Gastroesophageal sphincter (tissue), 3 donors: Measurements from ENCODE around the gene NCR3LG1.

ENCODE experiments used
- CTCF ChIP-seq, 4 experiments: fragments of 200-600 bp in 2 of 4; fragments of 450-650 bp in 2 of 4; sonication (generic) in 1 of 4; IDR thresholded peaks; one replicate each; pipeline ENCODE4 v1.5.1; 2017 to 2019; ENCODE audit warnings: antibody characterized with exemption in 4 of 4, mild to moderate bottlenecking in 2 of 4, moderate library complexity in 2 of 4
- POLR2AphosphoS5 ChIP-seq: sonication (generic); formaldehyde crosslinking; IDR thresholded peaks from one replicate; pipeline ENCODE4 v1.6.1; 2017; ENCODE audit warnings: antibody characterized with exemption

DNA sequence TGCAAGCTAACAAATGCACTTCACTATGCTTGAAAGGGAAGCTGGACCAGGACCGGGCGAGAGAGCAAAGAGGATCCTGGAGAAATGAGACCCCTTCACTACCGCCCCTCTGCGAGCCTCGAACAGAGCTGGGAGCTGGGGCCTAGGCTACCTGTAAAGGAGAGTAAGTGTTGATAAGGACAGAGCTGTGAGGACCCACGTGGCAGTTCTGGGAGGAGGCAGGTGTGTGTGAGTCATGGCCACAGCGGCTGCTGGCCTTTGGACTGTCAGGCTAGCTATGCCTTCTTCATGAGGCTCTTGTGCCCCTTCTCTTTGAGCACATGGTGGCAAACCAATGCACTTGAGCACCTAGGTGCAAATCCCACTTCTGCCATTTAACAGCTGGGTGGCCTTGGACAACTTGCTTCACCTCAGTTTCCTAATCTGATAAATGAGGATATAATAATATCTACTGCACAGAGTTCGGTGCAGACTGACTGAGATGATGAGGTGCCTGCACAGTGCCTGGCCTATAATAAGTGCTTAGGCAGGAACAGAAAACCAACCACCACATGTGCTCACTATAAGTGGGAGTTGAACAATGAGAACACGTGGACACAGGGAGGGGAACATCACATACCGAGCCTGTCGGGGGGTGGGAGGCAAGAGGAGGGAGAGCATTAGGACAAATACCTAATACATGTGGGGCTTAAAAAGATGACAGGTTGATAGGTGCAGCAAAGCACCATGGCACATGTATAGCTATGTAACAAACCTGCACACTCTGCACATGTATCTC is 72.1 kb downstream of the NCR3LG1 start:
- no peak for TF ChIP-seq POLR2AphosphoS5
- no peak for TF ChIP-seq CTCF (IDR thresholded peaks at IDR 0.05)
